Lung (tissue), 12 donors: ENCODE data around the gene TMEM132A. TPM values are rescaled to one million over a fixed set of nuclear protein-coding genes. Genes with fewer than 3 reads are reported as not detected.

Experiments used
- ATAC-seq: fragments of 200-7000 bp; cut with Tn5 transposase; one replicate; pipeline ENCODE4 v1.9.1; 2020; ENCODE audit warnings: moderate number of reproducible peaks; ENCODE audit not compliant: insufficient read depth, low FRiP score
- DNase-seq, 3 donors: peaks; one replicate each; pipeline ENCODE4 v3.0.0-alpha.2; 2013 to 2017
- H3K27ac ChIP-seq, 2 donors: one replicate each; pipeline ENCODE4 v1.5.1; 2013; ENCODE audit warnings: mild to moderate bottlenecking in 2 of 2, moderate library complexity in 2 of 2, control low read depth in 1 of 2, inconsistent platforms in 1 of 2, low read depth in 1 of 2, low read length in 1 of 2
- H3K27me3 ChIP-seq, 3 donors: one replicate each; pipeline ENCODE4 v1.5.1; 2013; ENCODE audit warnings: low read length in 2 of 3; ENCODE audit not compliant: control insufficient read depth in 3 of 3, insufficient read depth in 3 of 3
- H3K36me3 ChIP-seq, 4 donors: one replicate each; pipeline ENCODE4 v1.5.1; 2013; ENCODE audit warnings: low read length in 4 of 4, mild to moderate bottlenecking in 1 of 4, moderate library complexity in 1 of 4; ENCODE audit not compliant: control insufficient read depth in 4 of 4, insufficient read depth in 4 of 4
- H3K4me1 ChIP-seq, 5 donors: one replicate each; pipeline ENCODE4 v1.5.1; 2013; ENCODE audit warnings: low read length in 5 of 5, mild to moderate bottlenecking in 2 of 5, moderate library complexity in 1 of 5; ENCODE audit not compliant: control insufficient read depth in 5 of 5, insufficient read depth in 5 of 5
- H3K4me3 ChIP-seq: one replicate; pipeline ENCODE4 v1.5.1; 2013; ENCODE audit warnings: mild to moderate bottlenecking, control low read depth, moderate library complexity
- H3K9ac ChIP-seq, 2 donors: one replicate each; pipeline ENCODE4 v1.5.1; 2013; ENCODE audit warnings: low read length in 2 of 2, control low read depth in 1 of 2; ENCODE audit not compliant: insufficient read depth in 1 of 2
- H3K9me3 ChIP-seq, 4 donors: one replicate each; pipeline ENCODE4 v1.5.1; 2013; ENCODE audit warnings: low read length in 3 of 4, mild to moderate bottlenecking in 1 of 4, moderate library complexity in 1 of 4; ENCODE audit not compliant: control insufficient read depth in 4 of 4, insufficient read depth in 3 of 4
- WGBS, 2 donors: extraction: QIAGEN DNeasy Blood & Tissue Kit; methylation state at CpG; one replicate each; pipeline ENCODE4 v1.1.7; 2013; 5-methylcytosine and 5-hydroxymethylcytosine counted together
- polyA plus RNA-seq, 2 donors: library from polyadenylated mRNA; stranded (reverse); fragments of 200-250 nt; gene quantifications; one replicate each; pipeline ENCODE4 v1.2.1, GENCODE V29; 2013
- total RNA-seq, 2 donors: library from RNA; depleted of rRNA in 1 of 2; stranded (reverse); fragments of >200 nt in 1 of 2; gene quantifications; one replicate each; pipeline ENCODE4 v1.2.1, GENCODE V29; 2014 to 2021
- TF ChIP-seq, protein P1 (sequence below): IDR thresholded peaks from 2 replicates; pipeline ENCODE4 v1.5.1; 2012; ENCODE audit warnings: mild to moderate bottlenecking; ENCODE audit errors: control extremely low read depth, extremely low read depth
- donor health status: control.
- donor health status: control.
- donor health status: Bipolar disorder and iron deficiency.
- donor health status: healthy.
- donor health status: DM: yes; HTN: yes; CAD: no.

TMEM132A gene
- total and polyA plus RNA-seq, 4 donors: 6.7 to 20.5 (median 17.5) TPM

DNA sequence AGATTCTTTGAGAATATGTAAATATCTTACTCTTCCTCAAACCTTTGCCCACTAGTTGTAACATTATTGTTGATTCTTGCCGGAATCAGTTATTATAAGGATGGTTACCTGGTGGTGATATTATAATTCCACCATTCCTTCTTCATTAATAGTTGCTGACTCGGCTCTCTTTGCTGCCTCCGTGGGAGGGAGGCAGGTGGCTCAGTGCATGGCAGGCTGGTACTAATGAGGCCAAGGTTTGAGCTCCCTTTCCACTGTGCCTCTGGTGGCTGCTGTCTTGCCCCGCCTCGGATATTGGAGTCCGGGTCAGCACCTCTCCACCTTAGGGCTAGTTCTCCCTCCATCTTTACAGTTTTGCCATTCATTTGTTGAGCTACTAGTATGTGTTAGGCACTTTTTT is 59.9 kb downstream of the TMEM132A start:
- Histone ChIP-seq H3K27ac (no peak overlapping the region), H3K4me1 (no peaks in the 10 kb centered on the region), H3K36me3 (no peaks in the 10 kb centered on the region), H3K27me3 (no peaks in the 10 kb centered on the region), H3K9ac (no peak overlapping the region), H3K4me3 (no peak overlapping the region), H3K9me3 (peaks cover 0 to 1% (median 0%) of the 10 kb centered on the region in 4 donors)
- 73 to 76% methylated on average over 6 of the region's 6 CpGs for WGBS, 2 donors
- TF ChIP-seq, protein P1, sequence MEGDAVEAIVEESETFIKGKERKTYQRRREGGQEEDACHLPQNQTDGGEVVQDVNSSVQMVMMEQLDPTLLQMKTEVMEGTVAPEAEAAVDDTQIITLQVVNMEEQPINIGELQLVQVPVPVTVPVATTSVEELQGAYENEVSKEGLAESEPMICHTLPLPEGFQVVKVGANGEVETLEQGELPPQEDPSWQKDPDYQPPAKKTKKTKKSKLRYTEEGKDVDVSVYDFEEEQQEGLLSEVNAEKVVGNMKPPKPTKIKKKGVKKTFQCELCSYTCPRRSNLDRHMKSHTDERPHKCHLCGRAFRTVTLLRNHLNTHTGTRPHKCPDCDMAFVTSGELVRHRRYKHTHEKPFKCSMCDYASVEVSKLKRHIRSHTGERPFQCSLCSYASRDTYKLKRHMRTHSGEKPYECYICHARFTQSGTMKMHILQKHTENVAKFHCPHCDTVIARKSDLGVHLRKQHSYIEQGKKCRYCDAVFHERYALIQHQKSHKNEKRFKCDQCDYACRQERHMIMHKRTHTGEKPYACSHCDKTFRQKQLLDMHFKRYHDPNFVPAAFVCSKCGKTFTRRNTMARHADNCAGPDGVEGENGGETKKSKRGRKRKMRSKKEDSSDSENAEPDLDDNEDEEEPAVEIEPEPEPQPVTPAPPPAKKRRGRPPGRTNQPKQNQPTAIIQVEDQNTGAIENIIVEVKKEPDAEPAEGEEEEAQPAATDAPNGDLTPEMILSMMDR: no peak
- DNase-seq (no peak), ATAC-seq (no peak)

DNA sequence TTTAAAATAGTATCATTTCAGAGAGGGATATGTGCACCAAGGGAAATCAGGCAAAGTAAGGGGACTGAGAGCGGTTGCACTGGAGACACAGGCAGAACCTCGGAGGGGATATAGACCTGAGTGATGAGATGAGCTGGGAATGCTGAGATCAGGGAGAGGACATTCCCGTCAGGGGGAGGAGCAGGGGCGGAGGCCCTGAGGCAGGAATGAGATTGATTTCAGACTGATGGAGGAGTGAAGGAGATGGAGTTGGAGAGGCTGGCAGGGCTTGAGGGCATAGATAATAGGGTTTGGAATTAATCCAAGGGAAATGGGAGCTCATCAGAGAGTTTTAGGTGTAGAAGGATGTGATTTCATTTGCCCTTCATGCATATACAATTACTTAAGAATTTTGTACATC is 60.4 kb downstream of the TMEM132A start:
- Histone ChIP-seq H3K4me3 (no peak overlapping the region), H3K9ac (no peak overlapping the region), H3K9me3 (peaks cover 0 to 1% (median 0%) of the 10 kb centered on the region in 4 donors), H3K27ac (no peak overlapping the region), H3K36me3 (no peaks in the 10 kb centered on the region), H3K27me3 (no peaks in the 10 kb centered on the region), H3K4me1 (no peaks in the 10 kb centered on the region)
- DNase-seq (no peak), ATAC-seq (no peak)
- TF ChIP-seq, protein P1: no peak
- WGBS, 2 donors: 73 to 83% methylated on average over 4 of the region's 4 CpGs

DNA sequence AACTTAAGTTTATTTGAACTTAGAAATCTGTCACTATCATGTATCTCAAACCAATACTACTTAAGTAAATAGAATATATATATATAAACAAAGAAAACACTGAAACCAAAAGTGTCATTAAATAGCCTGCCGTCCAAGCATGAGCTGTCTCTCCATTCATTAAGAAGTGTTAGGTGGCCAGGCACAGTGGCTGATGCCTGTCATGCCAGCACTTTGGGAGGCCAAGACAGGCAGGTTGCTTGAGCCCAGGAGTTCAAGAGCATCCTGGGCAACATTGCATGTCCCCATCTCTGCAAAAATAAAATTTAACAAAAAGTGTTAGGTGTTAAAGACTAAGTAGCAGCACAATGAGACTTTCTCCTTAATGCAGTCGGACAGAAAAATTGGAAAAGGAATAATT is 61.2 kb downstream of the TMEM132A start:
- Histone ChIP-seq H3K27ac (no peak overlapping the region), H3K9me3 (peaks cover 0 to 1% (median 0%) of the 10 kb centered on the region in 4 donors), H3K9ac (no peak overlapping the region), H3K4me3 (no peak overlapping the region), H3K4me1 (no peaks in the 10 kb centered on the region), H3K36me3 (no peaks in the 10 kb centered on the region), H3K27me3 (no peaks in the 10 kb centered on the region)
- WGBS, 2 donors: 79 to 91% methylated on average over 2 of the region's 2 CpGs
- DNase-seq (no peak), ATAC-seq (no peak)
- TF ChIP-seq, protein P1: no peak
